ENCODE data around the gene NARF. TPM values are rescaled to one million over a fixed set of nuclear protein-coding genes. Genes with fewer than 3 reads are reported as not detected.

The NARF gene
- total RNA-seq, 1 experiment from 2014 or later = 20.6 TPM

- peak; percentile 78 for DNase-seq (ENCODE audit: unreplicated experiment)
- Mint-ChIP-seq H3K9me3 (ENCODE audit: unreplicated experiment) (no peaks in the 10 kb centered on the region), H3K36me3 (ENCODE audit: insufficient read depth, unreplicated experiment) (peaks cover 17% of the 10 kb centered on the region), H3K4me3 (ENCODE audit: unreplicated experiment) (peak overlapping the region; percentile 36), H3K27ac (ENCODE audit: low read depth, unreplicated experiment) (peak overlapping the region; percentile 87), H3K4me1 (ENCODE audit: insufficient read depth, unreplicated experiment) (peaks cover 39% of the 10 kb centered on the region), H3K27me3 (ENCODE audit: insufficient read depth, unreplicated experiment) (no peaks in the 10 kb centered on the region)
- intact Hi-C loops (cut with micrococcal nuclease) = no loop called here
- TSS peak; percentile 82 for BruUV-seq (replicated peaks)
- POLR2A ChIA-PET = interaction anchor here (0.7 to 7.0 kb wide), 12 partner anchors 11 to 633 kb away, joined by 3 to 128 read pairs (median 3); partner anchors contain the start of gene FOXK2
- no peak for TF ChIP-seq CTCF (IDR thresholded peaks at IDR 0.05; ENCODE audit: unreplicated experiment)
- CTCF ChIA-PET = interaction anchor here (0.7 to 1.2 kb wide), 9 partner anchors 10 to 62 kb away, joined by 3 to 7 read pairs (median 4); no protein-coding TSS in a partner anchor
Observed at GRCh38 chr17:82493226-82493781, 34.8 kb downstream of the NARF start.

- no peaks in the 10 kb centered on the region for H3K27me3 Mint-ChIP-seq (ENCODE audit: insufficient read depth, unreplicated experiment)
- CTCF ChIA-PET = interaction anchor here (0.7 to 1.1 kb wide), 5 partner anchors 16 to 56 kb away, joined by 3 to 4 read pairs (median 3); no protein-coding TSS in a partner anchor
- TSS peak; percentile 99 for BruUV-seq (replicated peaks)
Observed at GRCh38 chr17:82494236-82495055, 35.9 kb downstream of the NARF start.

GRCh38 chr17:82495844-82496528 lies 37.4 kb downstream of the NARF start:
- peak; percentile 95 for DNase-seq (ENCODE audit: unreplicated experiment)
- BruUV-seq (replicated peaks) = no TSS peak
- Mint-ChIP-seq H3K9me3 (ENCODE audit: unreplicated experiment) (no peaks in the 10 kb centered on the region), H3K36me3 (ENCODE audit: insufficient read depth, unreplicated experiment) (peaks cover 10% of the 10 kb centered on the region), H3K4me1 (ENCODE audit: insufficient read depth, unreplicated experiment) (peaks cover 39% of the 10 kb centered on the region), H3K27ac (ENCODE audit: low read depth, unreplicated experiment) (peak overlapping the region; percentile 39), H3K27me3 (ENCODE audit: insufficient read depth, unreplicated experiment) (no peaks in the 10 kb centered on the region), H3K4me3 (ENCODE audit: unreplicated experiment) (peak overlapping the region; percentile 68)
- ChIA-PET CTCF (interaction anchor here (0.6 to 1.0 kb wide), 12 partner anchors 8 to 567 kb away, joined by 3 to 6 read pairs (median 4); no protein-coding TSS in a partner anchor), POLR2A (interaction anchor here (0.6 to 7.0 kb wide), 21 partner anchors 11 to 290 kb away, joined by 3 to 128 read pairs (median 4); partner anchors contain the start of genes CSNK1D, FOXK2 and NARF)
- TF ChIP-seq CTCF (IDR thresholded peaks at IDR 0.05; ENCODE audit: unreplicated experiment) = no peak
- intact Hi-C loops (cut with micrococcal nuclease) = loop anchor here (2.0 kb wide), 1 partner anchor 59 kb away; no protein-coding TSS in a partner anchor

More at GRCh38 chr17:82494236-82495055, 35.9 kb downstream of the NARF start:
- peaks cover 10% of the 10 kb centered on the region for H3K36me3 Mint-ChIP-seq (ENCODE audit: insufficient read depth, unreplicated experiment)
- H3K4me1 Mint-ChIP-seq (ENCODE audit: insufficient read depth, unreplicated experiment) = peaks cover 39% of the 10 kb centered on the region
- POLR2A ChIA-PET = interaction anchor here (0.5 to 7.0 kb wide), 8 partner anchors 26 to 73 kb away, joined by 3 to 128 read pairs (median 3); partner anchors contain the start of gene FOXK2
- TF ChIP-seq CTCF (IDR thresholded peaks at IDR 0.05; ENCODE audit: unreplicated experiment) = peak; percentile 98
- H3K4me3 Mint-ChIP-seq (ENCODE audit: unreplicated experiment) = no peak overlapping the region
- intact Hi-C loops (cut with micrococcal nuclease) = loop anchor here (1.0 to 2.0 kb wide), 4 partner anchors 34 to 142 kb away; partner anchors contain the start of gene CYBC1
- DNase-seq (ENCODE audit: unreplicated experiment) = peak; percentile 96
- H3K9me3 Mint-ChIP-seq (ENCODE audit: unreplicated experiment) = no peaks in the 10 kb centered on the region
- H3K27ac Mint-ChIP-seq (ENCODE audit: low read depth, unreplicated experiment) = peak overlapping the region; percentile 87

Data from MCF 10A (cell line).